WTC11 (cell line): ENCODE measurements around the gene ZFHX3. TPM values are rescaled to one million over a fixed set of nuclear protein-coding genes. Genes with fewer than 3 reads are reported as not detected.

ENCODE experiments used
- ATAC-seq: fragments of 200-7000 bp; cut with Tn5 transposase; 2 replicates; pipeline ENCODE4 v1.10.0; 2021; ENCODE audit warnings: mild to moderate bottlenecking, moderate library complexity
- CTCF ChIA-PET: fragments of 300-600 bp; sonication (Branson Sonifier 250); formaldehyde crosslinking; loops from one replicate; lab custom pipeline; 2021; ENCODE audit warnings: antibody characterized with exemption; lab: Charles Lee
- POLR2A ChIA-PET: fragments of 350-600 bp; sonication (Branson Sonifier 250); formaldehyde crosslinking; loops from one replicate; lab custom pipeline; 2021; ENCODE audit warnings: antibody characterized with exemption; lab: Charles Lee
- DNase-seq: peaks from one replicate; pipeline ENCODE4 v3.0.0; 2021; ENCODE audit warnings: low spot score
- H3K27ac Mint-ChIP-seq: 2 replicates; pipeline ENCODE4 v1.8.0; 2021; ENCODE audit warnings: mixed read lengths
- H3K27me3 Mint-ChIP-seq: 2 replicates; pipeline ENCODE4 v1.8.0; 2021; ENCODE audit warnings: low read depth, mild to moderate bottlenecking, moderate library complexity, mixed read lengths
- H3K36me3 Mint-ChIP-seq: 2 replicates; pipeline ENCODE4 v1.8.0; 2021; ENCODE audit warnings: mixed read lengths
- H3K4me1 Mint-ChIP-seq: 2 replicates; pipeline ENCODE4 v1.8.0; 2022; ENCODE audit warnings: mixed read lengths
- H3K4me3 Mint-ChIP-seq: 2 replicates; pipeline ENCODE4 v1.8.0; 2021; ENCODE audit warnings: mild to moderate bottlenecking, moderate library complexity, mixed read lengths
- H3K9me3 Mint-ChIP-seq: 2 replicates; pipeline ENCODE4 v1.8.0; 2021; ENCODE audit warnings: mixed read lengths
- ARID4B ChIP-seq: sonication (generic); formaldehyde crosslinking; IDR thresholded peaks from 2 replicates; pipeline ENCODE4 v1.8.0; 2023; ENCODE audit warnings: missing genetic modification reagents, mild to moderate bottlenecking, borderline replicate concordance
- ATF1 ChIP-seq: sonication (generic); formaldehyde crosslinking; IDR thresholded peaks from 2 replicates; pipeline ENCODE4 v1.8.1; 2023; ENCODE audit warnings: mild to moderate bottlenecking, moderate library complexity, missing genetic modification reagents
- ATF2 ChIP-seq: sonication (generic); formaldehyde crosslinking; IDR thresholded peaks from 2 replicates; pipeline ENCODE4 v1.8.1; 2022; ENCODE audit warnings: low read depth, missing genetic modification reagents, borderline replicate concordance
- ATF3 ChIP-seq: sonication (generic); formaldehyde crosslinking; conservative IDR thresholded peaks from 2 replicates; pipeline ENCODE4 v1.8.1; 2022; ENCODE audit warnings: mild to moderate bottlenecking, missing genetic modification reagents
- ATF6 ChIP-seq: sonication (generic); formaldehyde crosslinking; IDR thresholded peaks from 2 replicates; pipeline ENCODE4 v1.8.1; 2023; ENCODE audit warnings: mild to moderate bottlenecking, missing genetic modification reagents
- CREM ChIP-seq: sonication (generic); formaldehyde crosslinking; IDR thresholded peaks from 2 replicates; pipeline ENCODE4 v1.8.1; 2022; ENCODE audit warnings: mild to moderate bottlenecking, missing genetic modification reagents, moderate library complexity
- CTCF ChIP-seq: fragments of 200-600 bp; IDR thresholded peaks from 2 replicates; pipeline ENCODE4 v1.8.0; 2022; ENCODE audit warnings: antibody characterized with exemption
- FOXK1 ChIP-seq: sonication (generic); formaldehyde crosslinking; IDR thresholded peaks from 2 replicates; pipeline ENCODE4 v1.8.0; 2022; ENCODE audit warnings: mild to moderate bottlenecking, moderate library complexity, missing genetic modification reagents
- GABPB1 ChIP-seq: sonication (generic); formaldehyde crosslinking; IDR thresholded peaks from 2 replicates; pipeline ENCODE4 v1.8.1; 2023; ENCODE audit warnings: mild to moderate bottlenecking, missing genetic modification reagents
- MLX ChIP-seq: sonication (generic); formaldehyde crosslinking; IDR thresholded peaks from 2 replicates; pipeline ENCODE4 v1.8.1; 2023; ENCODE audit warnings: mild to moderate bottlenecking, missing genetic modification reagents, moderate library complexity
- MXD4 ChIP-seq: fragments of 250-450 bp; sonication (Bioruptor Pico); IDR thresholded peaks from 2 replicates; pipeline ENCODE4 v1.8.0; 2021; ENCODE audit warnings: mild to moderate bottlenecking, moderate library complexity, borderline replicate concordance
- ZNF138 ChIP-seq: sonication (generic); formaldehyde crosslinking; conservative IDR thresholded peaks from 2 replicates; pipeline ENCODE4 v1.8.1; 2022; ENCODE audit warnings: mild to moderate bottlenecking, moderate library complexity, missing genetic modification reagents
- ZNF232 ChIP-seq: sonication (generic); formaldehyde crosslinking; IDR thresholded peaks from 2 replicates; pipeline ENCODE4 v1.8.0; 2022; ENCODE audit warnings: mild to moderate bottlenecking, missing genetic modification reagents
- ZNF396 ChIP-seq: fragments of 250-450 bp; sonication (Bioruptor Pico); IDR thresholded peaks from 2 replicates; pipeline ENCODE4 v1.8.0; 2021; ENCODE audit warnings: mild to moderate bottlenecking, moderate library complexity, borderline replicate concordance
- ZNF532 ChIP-seq: fragments of 250-450 bp; sonication (Bioruptor Pico); IDR thresholded peaks from 2 replicates; pipeline ENCODE4 v1.9.0; 2021; ENCODE audit warnings: mild to moderate bottlenecking, borderline replicate concordance
- total RNA-seq: library from RNA; stranded (reverse); gene quantifications from 3 replicates; pipeline ENCODE4 v1.2.3, GENCODE V29; 2021

The ZFHX3 gene
- total RNA-seq, 1 experiment from 2014 or later: 5.7 TPM

GRCh38 chr16:72911971-72912370 is 136.0 kb downstream of the ZFHX3 start:
- H3K27ac Mint-ChIP-seq: no peak overlapping the region
- ChIA-PET CTCF (no interaction called here), POLR2A (no interaction called here)
- no peak overlapping the region for H3K4me3 Mint-ChIP-seq
- no peaks in the 10 kb centered on the region for H3K9me3 Mint-ChIP-seq
- DNase-seq (no peak), ATAC-seq (no peak)
- peaks cover 23% of the 10 kb centered on the region for H3K4me1 Mint-ChIP-seq
- TF ChIP-seq ZNF396 (CRISPR knock-in tag): no peak
- TF ChIP-seq ARID4B (CRISPR knock-in tag): no peak
- no peak for TF ChIP-seq ATF6
- no peak for TF ChIP-seq GABPB1 (CRISPR knock-in tag)
- no peak for TF ChIP-seq ZNF232
- TF ChIP-seq ATF2 (CRISPR knock-in tag): no peak
- TF ChIP-seq CREM (CRISPR knock-in tag): no peak
- no peak for TF ChIP-seq CTCF
- TF ChIP-seq MXD4 (CRISPR knock-in tag): no peak
- TF ChIP-seq ZNF138: no peak
- TF ChIP-seq ATF1 (CRISPR knock-in tag): no peak
- no peak for TF ChIP-seq MLX (CRISPR knock-in tag)
- TF ChIP-seq ZNF532 (CRISPR knock-in tag): no peak
- TF ChIP-seq FOXK1: no peak
- no peak for TF ChIP-seq ATF3 (CRISPR knock-in tag)
- no peaks in the 10 kb centered on the region for H3K27me3 Mint-ChIP-seq
- H3K36me3 Mint-ChIP-seq: no peaks in the 10 kb centered on the region
